ENCODE results near the gene POLR3E.

- no peak for TF ChIP-seq CTCF (IDR thresholded peaks at IDR 0.05)
- TF ChIP-seq POLR2A (IDR thresholded peaks at IDR 0.05), result no peak
- no peak for TF ChIP-seq POLR2AphosphoS5 (IDR thresholded peaks at IDR 0.05)
Observed at GRCh38 chr16:22379656-22380055, 82.4 kb downstream of the POLR3E start.

All from breast epithelium (tissue), 3 donors.